Bronchial epithelial cell (primary cell): ENCODE results near the gene IDH3G. TPM values are rescaled to one million over a fixed set of nuclear protein-coding genes. Genes with fewer than 3 reads are reported as not detected.
"Not testable (repeated sequence)": the region's sequence is repeated elsewhere in the genome, so short reads cannot be mapped to it uniquely, and the experiment has no call there.

Experiments used
- DNase-seq: peaks from one replicate; pipeline ENCODE4 v3.0.0-alpha.2; 2010; ENCODE audit warnings: low read depth
- FAIRE-seq: peaks from 2 replicates; lab custom pipeline; 2011; peaks lifted over from hg19 to GRCh38; lab: Jason Lieb, UNC
- H3K27me3 ChIP-seq: 2 replicates; pipeline ENCODE4 v1.5.1; 2011; ENCODE audit warnings: low read length; ENCODE audit not compliant: control insufficient read depth, insufficient read depth
- H3K36me3 ChIP-seq: 2 replicates; pipeline ENCODE4 v1.5.1; 2011; ENCODE audit warnings: low read length; ENCODE audit not compliant: control insufficient read depth, insufficient read depth
- H3K4me3 ChIP-seq: 2 replicates; pipeline ENCODE4 v1.5.1; 2011; ENCODE audit warnings: mild to moderate bottlenecking, low read depth, low read length, control low read depth
- total RNA-seq: library from RNA; depleted of rRNA; stranded (reverse); fragments of >200 nt; gene quantifications from 2 replicates; pipeline ENCODE4 v1.2.1, GENCODE V29; 2014
- TF ChIP-seq, protein P1 (sequence below): IDR thresholded peaks from 2 replicates; pipeline ENCODE4 v1.5.1; 2011; ENCODE audit warnings: mild to moderate bottlenecking, moderate library complexity, low read length, control low read depth, inconsistent platforms; ENCODE audit not compliant: insufficient read depth, severe bottlenecking

Gene IDH3G
- total RNA-seq, 1 donor from 2014 or later = 26.3 TPM

DNA sequence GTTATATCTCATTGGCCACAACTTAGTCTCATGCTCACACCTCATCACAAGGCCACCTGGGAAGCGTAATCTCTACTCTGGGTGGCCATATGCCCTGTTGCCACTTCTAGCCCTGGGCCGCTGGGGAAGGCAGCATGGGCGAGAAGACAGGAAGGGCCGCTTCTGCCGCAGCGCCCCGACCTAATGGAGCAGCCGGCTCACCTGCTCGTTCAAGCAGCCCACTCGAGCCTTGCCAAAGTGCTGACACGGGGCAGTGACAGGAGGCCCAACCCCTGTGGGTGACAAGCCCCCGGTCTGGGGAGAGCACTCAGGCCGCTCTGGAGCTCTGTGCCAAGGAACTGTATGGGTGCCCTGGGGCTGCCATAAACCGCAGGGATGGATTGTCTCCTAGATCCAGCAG is 52.1 kb downstream of the IDH3G start:
- not testable (repeated sequence) for DNase-seq, H3K36me3 ChIP-seq, FAIRE-seq, H3K27me3 ChIP-seq, H3K4me3 ChIP-seq

DNA sequence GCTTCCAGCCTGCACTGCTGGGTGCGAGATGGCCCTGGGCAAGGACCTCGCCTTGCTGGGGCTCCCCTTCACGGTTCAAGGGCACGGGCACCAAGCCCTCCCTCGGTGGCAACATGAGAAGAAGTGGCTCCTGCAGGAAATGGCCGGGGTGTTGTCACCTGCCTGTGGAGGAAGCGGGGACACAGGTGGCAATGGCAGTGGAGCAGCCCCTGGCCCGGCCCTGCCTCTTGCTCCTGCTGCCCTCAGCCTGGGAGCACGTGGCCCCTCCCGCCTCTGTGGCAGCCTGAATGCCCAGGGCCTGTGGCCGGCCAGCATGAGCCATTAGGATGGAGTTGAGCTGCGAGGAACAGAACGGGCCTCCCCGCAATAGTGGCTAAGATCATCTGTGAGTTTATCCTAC is 52.7 kb downstream of the IDH3G start:
- TF ChIP-seq, protein P1, sequence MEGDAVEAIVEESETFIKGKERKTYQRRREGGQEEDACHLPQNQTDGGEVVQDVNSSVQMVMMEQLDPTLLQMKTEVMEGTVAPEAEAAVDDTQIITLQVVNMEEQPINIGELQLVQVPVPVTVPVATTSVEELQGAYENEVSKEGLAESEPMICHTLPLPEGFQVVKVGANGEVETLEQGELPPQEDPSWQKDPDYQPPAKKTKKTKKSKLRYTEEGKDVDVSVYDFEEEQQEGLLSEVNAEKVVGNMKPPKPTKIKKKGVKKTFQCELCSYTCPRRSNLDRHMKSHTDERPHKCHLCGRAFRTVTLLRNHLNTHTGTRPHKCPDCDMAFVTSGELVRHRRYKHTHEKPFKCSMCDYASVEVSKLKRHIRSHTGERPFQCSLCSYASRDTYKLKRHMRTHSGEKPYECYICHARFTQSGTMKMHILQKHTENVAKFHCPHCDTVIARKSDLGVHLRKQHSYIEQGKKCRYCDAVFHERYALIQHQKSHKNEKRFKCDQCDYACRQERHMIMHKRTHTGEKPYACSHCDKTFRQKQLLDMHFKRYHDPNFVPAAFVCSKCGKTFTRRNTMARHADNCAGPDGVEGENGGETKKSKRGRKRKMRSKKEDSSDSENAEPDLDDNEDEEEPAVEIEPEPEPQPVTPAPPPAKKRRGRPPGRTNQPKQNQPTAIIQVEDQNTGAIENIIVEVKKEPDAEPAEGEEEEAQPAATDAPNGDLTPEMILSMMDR = no peak
- Histone ChIP-seq H3K27me3 (no peaks in the 10 kb centered on the region), H3K4me3 (no peak overlapping the region), H3K36me3 (no peaks in the 10 kb centered on the region)
- FAIRE-seq (no peak), DNase-seq (no peak)

DNA sequence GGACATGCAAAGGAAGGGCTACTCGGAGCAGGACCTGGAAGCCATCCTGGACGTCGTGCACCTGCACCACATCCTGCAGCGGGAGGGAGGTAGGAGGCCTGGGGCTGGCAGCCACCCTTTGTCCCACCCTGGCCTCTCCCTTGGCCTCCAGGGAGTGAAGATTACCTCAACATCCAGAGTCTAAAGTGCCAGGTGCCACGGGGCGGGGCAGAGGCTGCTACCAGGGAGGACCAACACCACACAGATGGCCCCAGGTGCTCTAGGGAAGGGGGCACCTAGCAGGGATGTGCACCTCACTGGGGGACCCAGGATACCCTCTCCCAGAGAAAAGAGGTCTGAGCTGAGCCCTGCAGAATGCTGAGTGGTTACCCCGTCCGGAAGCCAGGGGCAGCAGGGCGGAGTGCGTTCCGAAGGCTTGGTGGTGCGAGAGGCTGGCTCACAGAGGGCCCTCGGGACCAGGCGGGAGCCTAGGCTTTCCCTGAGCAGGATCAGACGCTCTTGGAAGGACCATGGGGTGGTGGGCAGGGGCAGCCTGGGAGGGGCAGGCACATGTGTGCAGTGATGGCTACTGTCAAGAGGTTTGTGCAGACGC is 53.4 kb downstream of the IDH3G start:
- FAIRE-seq (no peak), DNase-seq (no peak)
- Histone ChIP-seq H3K4me3 (no peak overlapping the region), H3K36me3 (no peaks in the 10 kb centered on the region), H3K27me3 (no peaks in the 10 kb centered on the region)
- TF ChIP-seq, protein P1 = no peak

DNA sequence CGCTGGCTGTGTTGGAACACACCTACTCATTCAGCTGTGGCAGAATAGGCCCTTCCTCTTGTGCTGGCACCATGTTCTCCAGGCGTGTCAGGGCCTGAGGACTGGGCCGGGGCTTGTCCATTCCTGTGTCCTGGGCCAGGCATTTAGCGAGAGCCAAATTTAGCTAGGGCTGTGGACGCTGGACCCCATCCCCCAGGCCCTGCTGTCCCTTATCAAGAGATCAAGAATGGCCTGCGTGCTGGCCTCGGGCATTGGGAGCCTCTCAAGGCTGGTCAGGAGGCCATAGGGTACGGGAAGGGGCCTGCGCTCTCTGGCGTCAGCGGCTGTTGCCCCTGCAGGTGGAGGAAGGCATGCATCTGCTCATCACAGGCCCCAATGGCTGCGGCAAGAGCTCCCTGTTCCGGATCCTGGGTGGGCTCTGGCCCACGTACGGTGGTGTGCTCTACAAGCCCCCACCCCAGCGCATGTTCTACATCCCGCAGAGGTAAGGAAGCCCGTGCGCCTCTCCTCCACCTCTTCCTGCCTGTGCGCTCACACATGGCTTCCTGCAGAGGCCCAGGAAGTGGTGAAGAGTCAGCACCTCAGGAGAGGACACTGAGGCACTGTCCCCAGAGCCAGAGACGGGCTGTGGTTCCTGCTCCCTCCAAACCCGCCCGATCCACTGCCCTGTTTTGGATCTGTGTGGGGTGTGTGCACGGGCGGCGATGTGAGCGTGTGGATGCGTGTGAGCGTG is 54.3 kb downstream of the IDH3G start:
- TF ChIP-seq, protein P1 = no peak
- H3K4me3 ChIP-seq = no peak overlapping the region
- H3K36me3 ChIP-seq = no peaks in the 10 kb centered on the region
- no peaks in the 10 kb centered on the region for H3K27me3 ChIP-seq
- DNase-seq = peak; percentile 68
- FAIRE-seq = no peak

DNA sequence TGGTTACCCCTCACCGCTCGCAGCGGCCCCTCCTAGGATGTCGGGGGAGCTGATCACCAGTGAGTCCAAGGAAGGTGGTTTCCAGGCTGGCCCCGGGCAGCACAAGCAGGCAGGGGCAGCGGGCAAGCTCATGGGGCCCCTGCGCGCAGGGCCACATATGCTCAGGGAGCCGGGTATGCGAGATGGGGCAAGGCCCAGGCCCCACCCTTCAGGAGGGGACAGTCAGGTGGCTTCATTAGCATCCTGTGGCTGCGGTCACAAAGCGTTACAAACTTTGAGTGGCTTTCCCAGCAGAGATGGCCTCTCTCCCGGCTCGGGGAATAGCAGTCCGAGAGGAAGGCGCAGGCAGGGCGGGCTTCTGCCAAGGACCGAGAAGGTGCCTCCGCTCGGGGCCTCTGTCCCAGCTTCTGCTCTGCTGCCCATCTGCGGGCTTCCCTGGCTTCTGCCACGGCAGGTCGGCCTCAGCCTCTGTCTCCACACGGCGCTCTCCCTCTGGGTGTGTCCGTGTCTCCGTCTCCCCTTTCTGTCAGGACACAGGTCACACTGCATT is 56.0 kb downstream of the IDH3G start:
- Histone ChIP-seq H3K4me3 (no peak overlapping the region), H3K36me3 (no peaks in the 10 kb centered on the region), H3K27me3 (no peaks in the 10 kb centered on the region)
- TF ChIP-seq, protein P1 = no peak
- DNase-seq (no peak), FAIRE-seq (no peak)

DNA sequence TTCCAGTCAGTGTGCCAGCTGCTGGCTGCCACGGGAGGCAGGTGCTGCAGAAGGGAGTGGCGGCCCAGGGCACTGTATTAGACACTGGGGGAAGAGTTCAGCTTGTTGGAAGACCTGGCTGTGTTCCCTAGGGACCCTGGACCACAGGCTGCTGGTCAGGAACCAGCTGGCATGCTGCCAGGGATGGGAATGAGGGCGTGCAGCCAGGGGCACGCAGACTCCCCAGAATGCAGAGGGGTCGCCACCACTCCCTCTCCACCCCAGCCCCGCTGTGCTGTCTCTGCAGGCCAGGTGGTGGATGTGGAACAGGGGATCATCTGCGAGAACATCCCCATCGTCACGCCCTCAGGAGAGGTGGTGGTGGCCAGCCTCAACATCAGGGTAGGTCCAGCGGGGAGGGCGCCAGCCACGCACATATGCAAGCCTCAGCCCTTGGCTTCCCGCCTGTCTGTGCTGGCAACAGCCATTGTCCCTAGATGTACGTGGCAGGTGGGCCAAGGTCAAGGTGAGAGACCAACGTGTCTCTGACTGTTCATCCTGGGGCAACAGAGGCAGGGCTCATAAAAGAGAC is 57.2 kb downstream of the IDH3G start:
- H3K4me3 ChIP-seq = no peak overlapping the region
- FAIRE-seq = no peak

More for the DNA sequence above, 57.2 kb downstream of the IDH3G start:
- no peaks in the 10 kb centered on the region for H3K36me3 ChIP-seq
- DNase-seq = no peak
- no peaks in the 10 kb centered on the region for H3K27me3 ChIP-seq
- TF ChIP-seq, protein P1 = no peak
